ENCODE data around the gene RFC4. TPM values are rescaled to one million over a fixed set of nuclear protein-coding genes. Genes with fewer than 3 reads are reported as not detected.
A peak's percentile ranks its signal among the peaks of the same experiment; 100 is the strongest.
"Not testable (repeated sequence)": the region's sequence is repeated elsewhere in the genome, so short reads cannot be mapped to it uniquely, and the experiment has no call there.

RFC4 gene
- total RNA-seq, 1 experiment from 2014 or later = 107 TPM

DNA sequence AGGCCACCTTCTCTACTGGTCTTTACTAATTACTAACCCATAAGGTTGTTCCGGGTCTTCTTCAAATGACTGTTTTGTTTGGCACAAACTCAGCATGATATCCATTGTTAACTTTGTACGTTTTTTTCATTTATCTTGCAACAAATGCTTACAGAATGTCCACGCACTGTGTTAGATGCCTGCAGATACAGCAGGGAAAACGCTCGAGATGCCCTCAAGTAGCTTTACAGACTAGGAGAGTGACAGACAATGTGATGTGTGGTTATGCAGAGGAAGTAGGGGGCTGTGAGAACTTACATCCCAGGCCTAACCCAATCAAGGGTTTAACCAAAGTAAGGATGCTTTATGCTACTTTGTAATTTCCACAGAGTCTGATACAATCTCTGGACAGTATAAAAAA, 949 bp upstream of the RFC4 start:
- Mint-ChIP-seq H3K27me3 (ENCODE audit: unreplicated experiment) (no peaks in the 10 kb centered on the region), H3K27ac (ENCODE audit: unreplicated experiment) (peak overlapping the region; percentile 90), H3K4me3 (ENCODE audit: low read depth, unreplicated experiment) (peak overlapping the region; percentile 95), H3K36me3 (ENCODE audit: insufficient read depth, unreplicated experiment) (peaks cover 47% of the 10 kb centered on the region), H3K4me1 (ENCODE audit: low read depth, unreplicated experiment) (peaks cover 19% of the 10 kb centered on the region), H3K9me3 (ENCODE audit: low read depth, unreplicated experiment) (no peaks in the 10 kb centered on the region)
- DNase-seq = no peak
- BruUV-seq (replicated peaks) = no TSS peak
- CTCF ChIA-PET = interaction anchor here (1.1 kb wide), 1 partner anchor 14 kb away, joined by 3 read pairs; no protein-coding TSS in a partner anchor
- TF ChIP-seq, protein P1, sequence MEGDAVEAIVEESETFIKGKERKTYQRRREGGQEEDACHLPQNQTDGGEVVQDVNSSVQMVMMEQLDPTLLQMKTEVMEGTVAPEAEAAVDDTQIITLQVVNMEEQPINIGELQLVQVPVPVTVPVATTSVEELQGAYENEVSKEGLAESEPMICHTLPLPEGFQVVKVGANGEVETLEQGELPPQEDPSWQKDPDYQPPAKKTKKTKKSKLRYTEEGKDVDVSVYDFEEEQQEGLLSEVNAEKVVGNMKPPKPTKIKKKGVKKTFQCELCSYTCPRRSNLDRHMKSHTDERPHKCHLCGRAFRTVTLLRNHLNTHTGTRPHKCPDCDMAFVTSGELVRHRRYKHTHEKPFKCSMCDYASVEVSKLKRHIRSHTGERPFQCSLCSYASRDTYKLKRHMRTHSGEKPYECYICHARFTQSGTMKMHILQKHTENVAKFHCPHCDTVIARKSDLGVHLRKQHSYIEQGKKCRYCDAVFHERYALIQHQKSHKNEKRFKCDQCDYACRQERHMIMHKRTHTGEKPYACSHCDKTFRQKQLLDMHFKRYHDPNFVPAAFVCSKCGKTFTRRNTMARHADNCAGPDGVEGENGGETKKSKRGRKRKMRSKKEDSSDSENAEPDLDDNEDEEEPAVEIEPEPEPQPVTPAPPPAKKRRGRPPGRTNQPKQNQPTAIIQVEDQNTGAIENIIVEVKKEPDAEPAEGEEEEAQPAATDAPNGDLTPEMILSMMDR (IDR thresholded peaks at IDR 0.05; ENCODE audit: unreplicated experiment) = no peak
- intact Hi-C loops (cut with micrococcal nuclease; ENCODE audit: unreplicated experiment) = no loop called here

DNA sequence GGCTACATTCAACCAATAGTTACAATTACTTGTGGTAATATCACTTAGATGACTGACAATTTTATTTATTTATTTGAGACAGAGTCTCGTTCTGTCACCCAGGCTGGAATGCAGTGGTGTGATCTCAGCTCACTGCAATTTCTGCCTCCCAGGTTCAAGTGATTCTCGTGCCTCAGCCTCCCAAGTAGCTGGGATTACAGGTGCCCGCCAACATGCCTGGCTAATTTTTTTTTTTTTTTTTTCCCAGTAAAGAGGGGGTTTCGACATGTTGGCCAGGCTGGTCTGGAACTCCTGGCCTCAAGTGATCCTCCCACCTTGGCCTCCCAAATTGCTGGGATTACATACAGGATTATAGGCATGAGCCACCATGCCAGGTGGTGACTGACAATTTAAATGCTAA, 2.8 kb downstream of the RFC4 start:
- H3K27ac Mint-ChIP-seq (ENCODE audit: unreplicated experiment); H3K9me3 Mint-ChIP-seq (ENCODE audit: low read depth, unreplicated experiment); BruUV-seq (replicated peaks); H3K27me3 Mint-ChIP-seq (ENCODE audit: unreplicated experiment); H3K4me3 Mint-ChIP-seq (ENCODE audit: low read depth, unreplicated experiment); intact Hi-C loops (cut with micrococcal nuclease; ENCODE audit: unreplicated experiment); DNase-seq: not testable (repeated sequence)
- H3K36me3 Mint-ChIP-seq (ENCODE audit: insufficient read depth, unreplicated experiment) = peaks cover 72% of the 10 kb centered on the region
- CTCF ChIA-PET = interaction anchor here (0.7 kb wide), 1 partner anchor 20 kb away, joined by 3 read pairs; no protein-coding TSS in a partner anchor
- H3K4me1 Mint-ChIP-seq (ENCODE audit: low read depth, unreplicated experiment) = peaks cover 19% of the 10 kb centered on the region

DNA sequence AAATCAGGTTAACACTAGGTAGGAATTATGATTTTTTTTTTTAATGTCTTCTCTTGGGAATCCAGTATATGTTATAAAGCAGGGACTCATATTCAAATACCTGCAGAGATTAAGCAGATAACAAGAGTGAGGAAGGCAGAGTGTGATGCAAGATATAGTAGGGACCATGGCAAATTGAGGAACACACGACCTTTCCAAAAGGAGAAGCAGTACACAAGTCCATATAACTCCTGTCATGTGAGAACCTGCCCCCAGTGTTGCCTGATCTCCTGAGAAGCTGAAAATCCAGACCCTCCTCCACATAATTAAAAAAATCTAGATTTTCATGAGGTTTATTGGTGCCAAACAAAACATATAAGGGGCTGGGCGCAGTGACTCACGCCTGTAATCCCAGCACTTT, 3.6 kb downstream of the RFC4 start:
- no TSS peak for BruUV-seq (replicated peaks)
- no peak overlapping the region for H3K4me3 Mint-ChIP-seq (ENCODE audit: low read depth, unreplicated experiment)
- CTCF ChIA-PET = no interaction called here
- no peaks in the 10 kb centered on the region for H3K9me3 Mint-ChIP-seq (ENCODE audit: low read depth, unreplicated experiment)
- H3K27ac Mint-ChIP-seq (ENCODE audit: unreplicated experiment) = no peak overlapping the region
- no peaks in the 10 kb centered on the region for H3K27me3 Mint-ChIP-seq (ENCODE audit: unreplicated experiment)
- no peak for DNase-seq
- H3K36me3 Mint-ChIP-seq (ENCODE audit: insufficient read depth, unreplicated experiment) = peaks cover 76% of the 10 kb centered on the region
- TF ChIP-seq, protein P1 (IDR thresholded peaks at IDR 0.05; ENCODE audit: unreplicated experiment) = no peak
- peaks cover 16% of the 10 kb centered on the region for H3K4me1 Mint-ChIP-seq (ENCODE audit: low read depth, unreplicated experiment)
- intact Hi-C loops (cut with micrococcal nuclease; ENCODE audit: unreplicated experiment) = no loop called here

DNA sequence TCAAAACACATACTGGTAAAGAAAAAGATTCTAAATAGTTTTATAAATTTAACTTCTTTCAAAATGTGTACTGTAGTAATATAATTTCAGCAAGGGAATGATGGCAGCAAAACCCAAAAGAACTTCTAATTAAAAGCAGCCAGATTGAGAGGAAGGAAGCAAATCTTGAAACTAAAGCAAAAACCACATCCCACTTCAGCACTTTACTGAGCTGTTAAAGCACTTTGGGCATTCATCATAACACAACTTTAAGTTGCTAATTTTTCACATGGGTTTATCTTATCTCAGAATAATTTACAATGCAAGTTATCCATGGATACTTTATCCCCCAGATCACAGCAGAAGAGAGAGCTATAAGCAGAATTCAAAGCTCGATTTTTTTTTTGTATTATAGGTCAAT, 6.0 kb downstream of the RFC4 start:
- no peak overlapping the region for H3K27ac Mint-ChIP-seq (ENCODE audit: unreplicated experiment)
- intact Hi-C loops (cut with micrococcal nuclease; ENCODE audit: unreplicated experiment) = no loop called here
- no peaks in the 10 kb centered on the region for H3K27me3 Mint-ChIP-seq (ENCODE audit: unreplicated experiment)
- no peak overlapping the region for H3K4me3 Mint-ChIP-seq (ENCODE audit: low read depth, unreplicated experiment)
- peaks cover 75% of the 10 kb centered on the region for H3K36me3 Mint-ChIP-seq (ENCODE audit: insufficient read depth, unreplicated experiment)
- no TSS peak for BruUV-seq (replicated peaks)
- CTCF ChIA-PET = no interaction called here
- H3K9me3 Mint-ChIP-seq (ENCODE audit: low read depth, unreplicated experiment) = no peaks in the 10 kb centered on the region
- TF ChIP-seq, protein P1 (IDR thresholded peaks at IDR 0.05; ENCODE audit: unreplicated experiment) = no peak
- no peak for DNase-seq
- peaks cover 7% of the 10 kb centered on the region for H3K4me1 Mint-ChIP-seq (ENCODE audit: low read depth, unreplicated experiment)

DNA sequence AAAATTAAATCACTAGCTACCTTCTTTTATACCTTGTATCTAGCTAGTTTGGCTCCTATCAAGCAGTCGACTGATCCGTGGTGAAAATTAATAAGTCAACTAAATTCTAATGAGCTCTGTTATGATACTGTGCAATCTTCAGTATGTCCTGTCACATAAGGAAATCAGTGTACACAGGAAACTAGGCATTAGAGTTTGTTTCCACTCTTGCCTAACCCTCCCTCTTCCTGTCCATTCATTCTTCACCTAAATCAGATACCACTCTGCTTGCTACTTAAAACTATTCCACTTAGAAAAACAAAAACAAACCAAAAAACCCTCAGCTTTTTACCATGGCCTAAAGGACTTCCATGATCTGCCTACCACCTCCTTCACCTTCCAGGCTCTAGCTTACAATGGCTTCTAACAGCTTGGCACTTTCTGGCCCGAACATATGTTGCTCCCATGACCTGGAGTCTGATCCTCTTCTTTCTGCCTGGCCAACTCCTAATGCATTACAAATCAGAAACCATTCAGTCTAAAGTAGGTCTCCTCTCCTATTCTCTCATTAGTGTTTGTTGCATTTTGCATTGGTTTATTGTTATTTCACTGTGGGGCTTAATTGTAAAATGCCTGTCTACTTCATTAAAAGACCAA, 7.9 kb downstream of the RFC4 start:
- no peaks in the 10 kb centered on the region for H3K9me3 Mint-ChIP-seq (ENCODE audit: low read depth, unreplicated experiment)
- TF ChIP-seq, protein P1 (IDR thresholded peaks at IDR 0.05; ENCODE audit: unreplicated experiment) = no peak
- H3K4me3 Mint-ChIP-seq (ENCODE audit: low read depth, unreplicated experiment) = no peak overlapping the region
- H3K4me1 Mint-ChIP-seq (ENCODE audit: low read depth, unreplicated experiment) = peaks cover 7% of the 10 kb centered on the region
- DNase-seq = no peak
- no peak overlapping the region for H3K27ac Mint-ChIP-seq (ENCODE audit: unreplicated experiment)
- peaks cover 74% of the 10 kb centered on the region for H3K36me3 Mint-ChIP-seq (ENCODE audit: insufficient read depth, unreplicated experiment)
- no peaks in the 10 kb centered on the region for H3K27me3 Mint-ChIP-seq (ENCODE audit: unreplicated experiment)
- CTCF ChIA-PET = interaction anchor here (0.6 kb wide), 1 partner anchor 208 kb away, joined by 9 read pairs; no protein-coding TSS in a partner anchor
- BruUV-seq (replicated peaks) = no TSS peak
- intact Hi-C loops (cut with micrococcal nuclease; ENCODE audit: unreplicated experiment) = no loop called here
